Right ventricle myocardium inferior (tissue), 1 donor: Measurements from ENCODE around the gene PPARA. TPM values are rescaled to one million over a fixed set of nuclear protein-coding genes. Genes with fewer than 3 reads are reported as not detected.
"Not testable (repeated sequence)": the region's sequence is repeated elsewhere in the genome, so short reads cannot be mapped to it uniquely, and the experiment has no call there.

Source experiments
- ATAC-seq: fragments of 200-7000 bp; cut with Tn5 transposase; one replicate; pipeline ENCODE4 v1.9.1; 2020; ENCODE audit warnings: mild to moderate bottlenecking, moderate library complexity
- DNase-seq: peaks from one replicate; pipeline ENCODE4 v3.0.0; 2021; ENCODE audit errors: missing footprints
- intact Hi-C: fragments of 100-400 bp; cut with DNase I; formaldehyde crosslinking; loops from one replicate; pipeline ENCODE4 v1.11.0; 2022
- total RNA-seq: library from RNA; stranded (reverse); fragmentation: NEBNext Ultra II Directional; extraction: Animal tissue kit (Norgen Biotek cat#: 25700); gene quantifications from one replicate; pipeline ENCODE4 v1.2.1, GENCODE V29; 2021
- donor health status: DM: no; HTN: yes; CAD: no; lungs with severe emphysema.

Gene PPARA
- total RNA-seq, 1 donor from 2014 or later = 70.5 TPM

- DNase-seq (no peak), ATAC-seq (no peak)
- intact Hi-C loops = loop anchor here (5.0 kb wide), 2 partner anchors 173 to 418 kb away; partner anchors contain the start of gene GTSE1
Measured at GRCh38 chr22:46123694-46124382, 26.5 kb upstream of the PPARA start.

- ATAC-seq (no peak), DNase-seq (no peak)
- intact Hi-C loops = loop anchor here (5.0 kb wide), 2 partner anchors 173 to 418 kb away; partner anchors contain the start of gene GTSE1
Measured at GRCh38 chr22:46124383-46125144, 25.8 kb upstream of the PPARA start.

- intact Hi-C loops = no loop called here
- ATAC-seq = no peak
- DNase-seq = no peak
Measured at GRCh38 chr22:46125311-46125710, 25.0 kb upstream of the PPARA start.

- DNase-seq (no peak), ATAC-seq (no peak)
- intact Hi-C loops = no loop called here
Measured at GRCh38 chr22:46125816-46126765, 24.2 kb upstream of the PPARA start.

GRCh38 chr22:46126853-46127385 is 23.4 kb upstream of the PPARA start:
- DNase-seq = no peak
- ATAC-seq = no peak
- intact Hi-C loops = no loop called here

- intact Hi-C loops = no loop called here
- ATAC-seq (no peak), DNase-seq (no peak)
Measured at GRCh38 chr22:46127556-46127955, 22.8 kb upstream of the PPARA start.

- intact Hi-C loops = no loop called here
- ATAC-seq = no peak
- no peak for DNase-seq
Measured at GRCh38 chr22:46128606-46129005, 21.7 kb upstream of the PPARA start.

- ATAC-seq (peak; percentile 43), DNase-seq (peak; percentile 89)
- intact Hi-C loops = no loop called here
Measured at GRCh38 chr22:46129390-46130041, 20.8 kb upstream of the PPARA start.

GRCh38 chr22:46131151-46131587 is 19.2 kb upstream of the PPARA start:
- intact Hi-C loops = no loop called here
- ATAC-seq = no peak
- DNase-seq = no peak

- peak; percentile 67 for DNase-seq
- ATAC-seq, intact Hi-C loops: not testable (repeated sequence)
Measured at GRCh38 chr22:46132193-46132829, 18.0 kb upstream of the PPARA start.

GRCh38 chr22:46132830-46133587 is 17.3 kb upstream of the PPARA start:
- ATAC-seq = no peak
- intact Hi-C loops = no loop called here
- peak; percentile 58 for DNase-seq

GRCh38 chr22:46133588-46133855 is 16.8 kb upstream of the PPARA start:
- DNase-seq (no peak), ATAC-seq (no peak)
- intact Hi-C loops = no loop called here

GRCh38 chr22:46134111-46134705 is 16.1 kb upstream of the PPARA start:
- peak; percentile 60 for DNase-seq
- ATAC-seq = no peak
- intact Hi-C loops = no loop called here

- no peak for DNase-seq
- intact Hi-C loops = no loop called here
- no peak for ATAC-seq
Measured at GRCh38 chr22:46135611-46136485, 14.5 kb upstream of the PPARA start.

GRCh38 chr22:46136486-46137217 is 13.7 kb upstream of the PPARA start:
- intact Hi-C loops = no loop called here
- ATAC-seq = no peak
- no peak for DNase-seq
